Measurements from ENCODE around the gene PSMB1. TPM values are rescaled to one million over a fixed set of nuclear protein-coding genes. Genes with fewer than 3 reads are reported as not detected.

PSMB1 gene
- total RNA-seq, 6 experiments from 2014 or later = 227 to 265 (median 252) TPM

DNA sequence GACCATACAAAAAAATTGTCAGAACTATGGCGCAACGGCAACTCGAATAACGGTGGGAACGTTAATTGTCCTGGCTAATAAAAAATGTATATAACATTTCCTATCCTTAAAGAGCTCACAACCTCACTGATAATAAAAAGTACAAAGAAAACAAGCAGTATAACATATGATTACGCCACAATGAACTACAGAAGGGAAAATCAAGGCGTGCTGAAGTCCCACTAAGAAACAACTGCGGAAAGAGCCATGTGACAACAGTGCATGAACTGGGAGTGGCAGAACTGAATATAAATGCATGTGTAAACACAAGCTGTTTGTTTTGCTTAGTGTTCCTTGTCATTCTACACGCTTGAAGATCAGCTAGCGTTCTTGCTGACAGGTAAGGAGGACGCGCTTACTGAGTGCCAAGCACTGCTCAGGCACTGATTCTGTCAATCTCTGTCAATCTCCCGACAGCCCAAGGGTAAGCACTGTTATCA lies 466 bp upstream of the PSMB1 start:
- DNase-seq = peak; percentile 31
- no peaks in the 10 kb centered on the region for H3K9me3 Mint-ChIP-seq
- TF ChIP-seq, protein P1, sequence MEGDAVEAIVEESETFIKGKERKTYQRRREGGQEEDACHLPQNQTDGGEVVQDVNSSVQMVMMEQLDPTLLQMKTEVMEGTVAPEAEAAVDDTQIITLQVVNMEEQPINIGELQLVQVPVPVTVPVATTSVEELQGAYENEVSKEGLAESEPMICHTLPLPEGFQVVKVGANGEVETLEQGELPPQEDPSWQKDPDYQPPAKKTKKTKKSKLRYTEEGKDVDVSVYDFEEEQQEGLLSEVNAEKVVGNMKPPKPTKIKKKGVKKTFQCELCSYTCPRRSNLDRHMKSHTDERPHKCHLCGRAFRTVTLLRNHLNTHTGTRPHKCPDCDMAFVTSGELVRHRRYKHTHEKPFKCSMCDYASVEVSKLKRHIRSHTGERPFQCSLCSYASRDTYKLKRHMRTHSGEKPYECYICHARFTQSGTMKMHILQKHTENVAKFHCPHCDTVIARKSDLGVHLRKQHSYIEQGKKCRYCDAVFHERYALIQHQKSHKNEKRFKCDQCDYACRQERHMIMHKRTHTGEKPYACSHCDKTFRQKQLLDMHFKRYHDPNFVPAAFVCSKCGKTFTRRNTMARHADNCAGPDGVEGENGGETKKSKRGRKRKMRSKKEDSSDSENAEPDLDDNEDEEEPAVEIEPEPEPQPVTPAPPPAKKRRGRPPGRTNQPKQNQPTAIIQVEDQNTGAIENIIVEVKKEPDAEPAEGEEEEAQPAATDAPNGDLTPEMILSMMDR (IDR thresholded peaks at IDR 0.05) = no peak

DNA sequence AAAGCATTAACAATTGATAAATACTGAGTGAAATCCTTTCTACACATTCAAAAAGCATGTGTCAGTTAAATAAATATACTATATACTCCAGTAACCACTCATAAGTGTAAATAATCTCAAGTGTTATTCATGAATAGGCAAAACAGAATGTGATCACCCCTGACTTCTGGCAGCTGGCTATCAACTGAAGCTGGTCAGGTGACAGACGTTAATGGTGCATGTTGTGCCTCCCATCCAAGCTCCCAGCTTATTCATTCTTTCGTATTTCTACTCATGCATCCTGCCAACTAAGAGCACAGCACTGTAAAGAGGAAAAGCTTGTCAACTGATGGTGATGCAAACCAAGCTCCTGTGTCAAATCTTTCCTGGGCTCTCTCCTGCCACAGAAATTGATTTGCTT lies 7.7 kb downstream of the PSMB1 start:
- Mint-ChIP-seq H3K9me3 (no peaks in the 10 kb centered on the region), H3K36me3 (ENCODE audit: low read depth) (peaks cover 35% of the 10 kb centered on the region), H3K27ac (no peak overlapping the region), H3K4me1 (ENCODE audit: low read depth) (peaks cover 23% of the 10 kb centered on the region), H3K27me3 (ENCODE audit: insufficient read depth) (no peaks in the 10 kb centered on the region), H3K4me3 (no peak overlapping the region)
- TF ChIP-seq, protein P1 (IDR thresholded peaks at IDR 0.05) = no peak
- no peak for DNase-seq

More for the DNA sequence above, 466 bp upstream of the PSMB1 start:
- H3K4me1 Mint-ChIP-seq (ENCODE audit: low read depth) = peaks cover 12% of the 10 kb centered on the region; the same call in 1 of the 2 replicates
- peaks cover 21% of the 10 kb centered on the region for H3K36me3 Mint-ChIP-seq (ENCODE audit: low read depth)
- no peak overlapping the region for H3K4me3 Mint-ChIP-seq
- H3K27ac Mint-ChIP-seq = no peak overlapping the region
- H3K27me3 Mint-ChIP-seq (ENCODE audit: insufficient read depth) = no peaks in the 10 kb centered on the region; the same call in 1 of the 2 replicates

DNA sequence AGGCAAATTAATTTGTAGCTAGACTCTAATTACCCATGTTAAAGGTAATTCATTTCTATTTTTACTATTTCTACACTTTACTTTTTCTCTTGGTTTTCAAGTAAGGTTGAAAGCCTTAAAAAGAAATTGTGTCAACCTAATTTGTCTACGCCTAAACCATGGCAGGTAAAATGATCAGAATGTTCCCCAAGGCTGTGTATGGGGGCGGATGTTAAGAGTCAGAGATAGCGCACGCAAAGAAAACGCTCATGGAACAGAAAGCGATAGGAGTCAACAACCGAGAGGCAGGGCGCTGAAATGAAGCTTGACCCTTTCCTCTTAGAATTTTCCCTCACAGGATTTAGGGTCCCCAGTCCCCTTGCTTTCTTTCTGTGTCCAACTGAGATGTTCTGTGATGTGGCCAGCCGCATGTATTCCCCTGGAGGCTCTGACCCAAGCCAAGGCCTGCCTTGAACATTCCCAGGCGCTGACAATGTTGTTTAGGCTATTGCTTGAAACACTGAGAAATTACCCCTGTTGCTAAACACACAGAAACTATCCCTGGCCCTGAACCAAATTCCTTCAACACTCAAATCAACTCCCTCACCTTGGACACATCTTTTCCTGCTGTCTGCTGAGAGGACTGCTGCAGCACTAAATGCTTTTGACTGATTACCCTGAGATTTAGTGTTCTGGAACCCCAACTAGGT lies 10.9 kb downstream of the PSMB1 start:
- H3K27me3 Mint-ChIP-seq (ENCODE audit: insufficient read depth) = peaks cover 4% of the 10 kb centered on the region; the same call in 1 of the 2 replicates
- TF ChIP-seq, protein P1 (IDR thresholded peaks at IDR 0.05) = no peak
- no peak overlapping the region for H3K4me3 Mint-ChIP-seq
- H3K4me1 Mint-ChIP-seq (ENCODE audit: low read depth) = no peaks in the 10 kb centered on the region; the same call in 1 of the 2 replicates
- no peaks in the 10 kb centered on the region for H3K9me3 Mint-ChIP-seq
- no peak for DNase-seq
- H3K36me3 Mint-ChIP-seq (ENCODE audit: low read depth) = peaks cover 23% of the 10 kb centered on the region
- H3K27ac Mint-ChIP-seq = no peak overlapping the region; the same call in 1 of the 2 replicates

DNA sequence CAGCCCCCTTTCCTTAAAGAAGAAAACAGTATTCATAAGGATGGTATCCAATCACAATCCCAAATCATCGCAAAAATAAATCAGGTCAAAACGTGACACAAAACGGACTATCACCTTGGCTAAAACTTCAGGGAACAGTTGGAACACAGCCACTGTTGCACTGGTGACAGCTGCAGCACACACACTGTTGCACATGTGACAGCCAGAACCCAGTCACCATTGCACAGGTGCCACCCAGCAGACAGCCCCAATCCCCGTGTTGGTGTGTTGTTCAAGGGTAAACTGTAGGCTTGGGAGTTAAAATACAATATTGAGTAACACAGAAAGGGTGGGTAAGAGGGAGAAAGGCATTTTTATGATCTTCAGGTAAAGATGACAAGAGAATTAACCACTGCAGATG lies 15.8 kb downstream of the PSMB1 start:
- Mint-ChIP-seq H3K27me3 (ENCODE audit: insufficient read depth) (peaks cover 4% of the 10 kb centered on the region; the same call in 1 of the 2 replicates), H3K27ac (no peak overlapping the region; the same call in 1 of the 2 replicates), H3K4me3 (no peak overlapping the region), H3K4me1 (ENCODE audit: low read depth) (peaks cover 12% of the 10 kb centered on the region), H3K9me3 (no peaks in the 10 kb centered on the region), H3K36me3 (ENCODE audit: low read depth) (peaks cover 42% of the 10 kb centered on the region)
- TF ChIP-seq, protein P1 (IDR thresholded peaks at IDR 0.05) = no peak
- DNase-seq = no peak

DNA sequence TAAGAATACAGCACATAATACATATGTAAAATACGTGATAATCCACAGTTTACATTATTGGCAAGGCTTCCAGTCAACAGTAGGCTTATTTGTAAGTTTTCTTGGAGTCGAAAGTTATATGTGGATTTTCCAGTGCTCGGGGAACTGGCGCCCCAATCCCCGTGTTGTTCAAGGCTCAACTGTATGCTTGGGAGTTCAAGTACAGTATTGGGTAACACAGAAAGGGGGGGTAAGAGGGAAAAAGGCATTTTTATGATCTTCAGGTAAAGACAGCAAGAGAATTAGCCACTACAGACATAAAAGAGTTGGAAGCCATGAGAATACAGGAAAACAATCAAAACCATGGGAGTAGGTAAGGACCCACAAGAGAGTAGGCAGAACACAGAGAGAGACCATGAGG lies 16.4 kb downstream of the PSMB1 start:
- peaks cover 4% of the 10 kb centered on the region for H3K27me3 Mint-ChIP-seq (ENCODE audit: insufficient read depth)
- TF ChIP-seq, protein P1 (IDR thresholded peaks at IDR 0.05) = no peak
- DNase-seq = no peak
- H3K4me3 Mint-ChIP-seq = no peak overlapping the region
- no peak overlapping the region; the same call in 1 of the 2 replicates for H3K27ac Mint-ChIP-seq
- peaks cover 42% of the 10 kb centered on the region for H3K36me3 Mint-ChIP-seq (ENCODE audit: low read depth)
- no peaks in the 10 kb centered on the region for H3K9me3 Mint-ChIP-seq
- peaks cover 12% of the 10 kb centered on the region for H3K4me1 Mint-ChIP-seq (ENCODE audit: low read depth)
